ENCODE data around the gene LAMA5. TPM values are rescaled to one million over a fixed set of nuclear protein-coding genes. Genes with fewer than 3 reads are reported as not detected.

The LAMA5 gene
- polyA plus RNA-seq, 1 donor: 96.2 TPM

- no peak for DNase-seq
Measured at GRCh38 chr20:62359491-62360121, 7.5 kb downstream of the LAMA5 start.

GRCh38 chr20:62359043-62359490 is 8.0 kb downstream of the LAMA5 start:
- no peak for DNase-seq

GRCh38 chr20:62358171-62359042 is 8.7 kb downstream of the LAMA5 start:
- no peak for DNase-seq

GRCh38 chr20:62357681-62358080 is 9.4 kb downstream of the LAMA5 start:
- no peak for DNase-seq

- no peak for DNase-seq
Measured at GRCh38 chr20:62357187-62357667, 9.9 kb downstream of the LAMA5 start.

- DNase-seq: no peak
Measured at GRCh38 chr20:62356589-62357186, 10.4 kb downstream of the LAMA5 start.

- no peak for DNase-seq
Measured at GRCh38 chr20:62355878-62356588, 11.1 kb downstream of the LAMA5 start.

GRCh38 chr20:62355516-62355877 is 11.6 kb downstream of the LAMA5 start:
- no peak for DNase-seq

GRCh38 chr20:62354811-62355341 is 12.2 kb downstream of the LAMA5 start:
- DNase-seq: no peak

- DNase-seq: no peak
Measured at GRCh38 chr20:62354031-62354808, 12.9 kb downstream of the LAMA5 start.

- DNase-seq: no peak
Measured at GRCh38 chr20:62353289-62354030, 13.7 kb downstream of the LAMA5 start.

- no peak for DNase-seq
Measured at GRCh38 chr20:62352402-62353288, 14.5 kb downstream of the LAMA5 start.

- no peak for DNase-seq
Measured at GRCh38 chr20:62351469-62352401, 15.4 kb downstream of the LAMA5 start.

- DNase-seq: no peak
Measured at GRCh38 chr20:62350629-62351422, 16.3 kb downstream of the LAMA5 start.

- no peak for DNase-seq
Measured at GRCh38 chr20:62350098-62350628, 16.9 kb downstream of the LAMA5 start.

- DNase-seq: no peak
Measured at GRCh38 chr20:62349556-62350097, 17.5 kb downstream of the LAMA5 start.

- DNase-seq: no peak
Measured at GRCh38 chr20:62348604-62349003, 18.5 kb downstream of the LAMA5 start.

Data from hindlimb muscle (tissue), 1 donor.